Measurements from ENCODE around the gene PLXNA4. TPM values are rescaled to one million over a fixed set of nuclear protein-coding genes. Genes with fewer than 3 reads are reported as not detected.

The PLXNA4 gene
- total and polyA plus RNA-seq, 4 donors = 0.63 to 4.6 (median 2.1) TPM

DNA sequence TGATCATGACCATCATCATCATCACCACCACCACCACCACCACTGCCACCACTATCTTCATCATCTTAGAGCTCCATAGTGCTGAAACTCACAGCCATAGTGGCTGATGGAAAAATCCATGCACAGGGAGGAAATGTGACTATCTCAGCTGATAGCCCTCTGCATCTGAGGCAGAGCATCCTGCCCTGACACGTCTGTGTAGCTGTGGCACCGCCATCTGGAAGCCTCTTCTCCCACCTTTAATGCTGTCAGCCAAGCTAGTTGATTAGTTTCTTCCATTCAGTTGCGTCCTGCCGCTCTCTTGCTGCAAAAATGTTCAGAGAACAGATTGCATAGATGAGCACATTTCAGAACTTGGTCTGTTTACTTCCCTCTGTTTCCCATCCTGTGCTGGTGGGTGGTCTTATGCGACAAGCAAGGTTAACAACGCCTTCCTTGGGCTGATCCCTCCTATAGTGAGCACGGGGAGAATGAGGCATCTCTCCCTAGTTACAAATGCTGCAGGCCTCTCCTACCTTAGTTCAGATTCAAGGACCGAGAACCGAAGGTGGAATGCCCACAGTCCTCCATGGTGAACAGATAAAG is 478.6 kb downstream of the PLXNA4 start:
- no peak overlapping the region for H3K9ac ChIP-seq (ENCODE audit: insufficient read depth in 1 of 2, low read length in 2 of 2)
- no peak for DNase-seq
- H3K36me3 ChIP-seq (ENCODE audit: control insufficient read depth in 4 of 4, insufficient read depth in 4 of 4, low read length in 4 of 4) = no peaks in the 10 kb centered on the region
- no peak overlapping the region for H3K27ac ChIP-seq (ENCODE audit: low read depth in 1 of 2, low read length in 1 of 2)
- no peaks in the 10 kb centered on the region for H3K9me3 ChIP-seq (ENCODE audit: control insufficient read depth in 4 of 4, insufficient read depth in 3 of 4, low read length in 3 of 4)
- WGBS, 2 donors = 68 to 77% methylated on average over 9 of the region's 9 CpGs
- H3K27me3 ChIP-seq (ENCODE audit: control insufficient read depth in 3 of 3, insufficient read depth in 3 of 3, low read length in 2 of 3) = peaks cover 0 to 6% (median 5%) of the 10 kb centered on the region in 3 donors
- TF ChIP-seq, protein P1, sequence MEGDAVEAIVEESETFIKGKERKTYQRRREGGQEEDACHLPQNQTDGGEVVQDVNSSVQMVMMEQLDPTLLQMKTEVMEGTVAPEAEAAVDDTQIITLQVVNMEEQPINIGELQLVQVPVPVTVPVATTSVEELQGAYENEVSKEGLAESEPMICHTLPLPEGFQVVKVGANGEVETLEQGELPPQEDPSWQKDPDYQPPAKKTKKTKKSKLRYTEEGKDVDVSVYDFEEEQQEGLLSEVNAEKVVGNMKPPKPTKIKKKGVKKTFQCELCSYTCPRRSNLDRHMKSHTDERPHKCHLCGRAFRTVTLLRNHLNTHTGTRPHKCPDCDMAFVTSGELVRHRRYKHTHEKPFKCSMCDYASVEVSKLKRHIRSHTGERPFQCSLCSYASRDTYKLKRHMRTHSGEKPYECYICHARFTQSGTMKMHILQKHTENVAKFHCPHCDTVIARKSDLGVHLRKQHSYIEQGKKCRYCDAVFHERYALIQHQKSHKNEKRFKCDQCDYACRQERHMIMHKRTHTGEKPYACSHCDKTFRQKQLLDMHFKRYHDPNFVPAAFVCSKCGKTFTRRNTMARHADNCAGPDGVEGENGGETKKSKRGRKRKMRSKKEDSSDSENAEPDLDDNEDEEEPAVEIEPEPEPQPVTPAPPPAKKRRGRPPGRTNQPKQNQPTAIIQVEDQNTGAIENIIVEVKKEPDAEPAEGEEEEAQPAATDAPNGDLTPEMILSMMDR (IDR thresholded peaks at IDR 0.05; ENCODE audit: control extremely low read depth, extremely low read depth) = no peak
- no peak for ATAC-seq (ENCODE audit: insufficient read depth, low FRiP score)
- H3K4me3 ChIP-seq = no peak overlapping the region
- no peaks in the 10 kb centered on the region for H3K4me1 ChIP-seq (ENCODE audit: control insufficient read depth in 5 of 5, insufficient read depth in 5 of 5, low read length in 5 of 5)

DNA sequence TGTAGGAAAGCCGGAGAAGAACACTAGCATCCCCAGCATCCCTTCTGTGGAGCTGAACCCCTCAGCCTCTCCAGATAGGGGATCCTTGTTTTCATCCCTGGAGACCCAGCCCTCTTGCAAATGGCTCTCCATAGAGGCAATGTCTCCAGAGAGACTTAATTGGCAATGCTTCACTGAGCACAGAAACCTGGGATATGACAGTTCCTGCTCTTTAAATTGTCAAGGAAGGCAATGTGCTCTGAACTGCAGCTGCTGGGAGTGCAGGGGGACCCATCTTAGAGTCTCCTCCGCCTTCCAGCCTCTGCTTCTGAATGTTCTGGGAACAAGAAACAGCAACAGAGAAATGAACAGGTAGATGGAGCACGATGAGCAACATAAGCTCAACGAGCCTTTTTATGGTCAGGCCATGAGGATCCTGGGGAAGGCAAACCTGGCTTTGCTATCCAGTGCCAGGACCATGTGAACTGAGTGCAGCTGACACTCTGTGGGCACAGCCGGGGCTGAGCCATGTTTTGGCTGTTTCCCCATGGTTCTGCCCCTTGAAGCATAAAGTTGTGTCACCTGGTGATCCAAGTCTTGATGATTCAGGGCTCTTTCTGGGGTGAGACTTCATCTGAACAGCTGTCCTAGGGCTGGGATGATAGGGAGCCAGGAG is 481.0 kb downstream of the PLXNA4 start:
- Histone ChIP-seq H3K9me3 (ENCODE audit: control insufficient read depth in 4 of 4, insufficient read depth in 3 of 4, low read length in 3 of 4) (no peaks in the 10 kb centered on the region), H3K4me1 (ENCODE audit: control insufficient read depth in 5 of 5, insufficient read depth in 5 of 5, low read length in 5 of 5) (no peaks in the 10 kb centered on the region), H3K9ac (ENCODE audit: insufficient read depth in 1 of 2, low read length in 2 of 2) (no peak overlapping the region), H3K27me3 (ENCODE audit: control insufficient read depth in 3 of 3, insufficient read depth in 3 of 3, low read length in 2 of 3) (peaks cover 0 to 11% (median 5%) of the 10 kb centered on the region in 3 donors), H3K27ac (ENCODE audit: low read depth in 1 of 2, low read length in 1 of 2) (no peak overlapping the region), H3K4me3 (no peak overlapping the region), H3K36me3 (ENCODE audit: control insufficient read depth in 4 of 4, insufficient read depth in 4 of 4, low read length in 4 of 4) (no peaks in the 10 kb centered on the region)
- 68 to 86% methylated on average over 5 of the region's 5 CpGs for WGBS, 2 donors
- ATAC-seq (ENCODE audit: insufficient read depth, low FRiP score) (no peak), DNase-seq (no peak)
- TF ChIP-seq, protein P1 (IDR thresholded peaks at IDR 0.05; ENCODE audit: control extremely low read depth, extremely low read depth) = no peak

DNA sequence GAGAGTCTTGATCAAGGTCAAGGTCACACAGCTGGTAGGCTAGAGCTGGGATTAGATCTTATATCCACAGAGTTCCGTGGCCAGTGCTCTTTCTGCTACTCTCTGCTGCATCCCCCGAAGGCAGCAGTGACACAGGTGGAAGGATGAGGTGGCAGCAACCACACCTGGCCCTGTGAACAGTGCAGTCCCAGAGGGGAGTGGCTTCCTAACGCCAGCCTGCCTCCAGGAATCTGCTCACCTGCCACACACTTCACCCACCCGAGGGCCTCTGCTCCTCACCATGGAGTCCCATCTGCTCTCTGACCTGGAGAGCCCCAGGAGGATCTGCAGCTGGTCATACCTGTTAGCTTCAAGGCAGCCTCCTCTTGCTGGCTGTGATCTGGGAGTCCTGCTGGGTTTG is 484.2 kb downstream of the PLXNA4 start:
- Histone ChIP-seq H3K4me1 (ENCODE audit: control insufficient read depth in 5 of 5, insufficient read depth in 5 of 5, low read length in 5 of 5) (no peaks in the 10 kb centered on the region), H3K27me3 (ENCODE audit: control insufficient read depth in 3 of 3, insufficient read depth in 3 of 3, low read length in 2 of 3) (peaks cover 0 to 9% (median 5%) of the 10 kb centered on the region in 3 donors), H3K36me3 (ENCODE audit: control insufficient read depth in 4 of 4, insufficient read depth in 4 of 4, low read length in 4 of 4) (no peaks in the 10 kb centered on the region), H3K4me3 (no peak overlapping the region), H3K9ac (ENCODE audit: insufficient read depth in 1 of 2, low read length in 2 of 2) (no peak overlapping the region), H3K9me3 (ENCODE audit: control insufficient read depth in 4 of 4, insufficient read depth in 3 of 4, low read length in 3 of 4) (peaks cover 0 to 2% (median 0%) of the 10 kb centered on the region in 4 donors), H3K27ac (ENCODE audit: low read depth in 1 of 2, low read length in 1 of 2) (no peak overlapping the region)
- 57 to 71% methylated on average over 4 of the region's 4 CpGs for WGBS, 2 donors
- TF ChIP-seq, protein P1 (IDR thresholded peaks at IDR 0.05; ENCODE audit: control extremely low read depth, extremely low read depth) = no peak
- no peak for ATAC-seq (ENCODE audit: insufficient read depth, low FRiP score)
- no peak for DNase-seq
